ENCODE data around the gene MNX1. TPM values are rescaled to one million over a fixed set of nuclear protein-coding genes. Genes with fewer than 3 reads are reported as not detected.

Gene MNX1
- total and polyA plus RNA-seq, 2 of the 4 experiments (the other 2 are of a cell fraction): not detected

DNA sequence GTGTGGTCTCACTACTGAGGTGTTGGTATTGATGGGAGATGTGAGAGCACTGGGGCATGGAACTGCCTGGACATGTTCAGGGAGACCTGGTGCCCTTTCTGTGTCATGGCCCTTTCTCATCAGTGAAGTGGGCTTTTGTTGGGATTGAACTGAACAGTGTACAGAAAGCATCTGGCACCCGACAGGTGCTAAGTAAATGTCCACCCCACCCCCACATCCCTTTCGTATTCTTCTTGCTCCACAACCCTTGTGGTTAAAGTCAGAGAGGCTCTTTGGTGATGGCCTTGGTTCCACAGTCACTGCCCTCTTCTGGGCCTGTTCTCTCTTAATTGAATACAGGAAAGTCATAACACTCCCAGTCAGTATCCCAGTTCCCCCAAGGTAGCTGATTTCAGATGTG, 55.5 kb downstream of the MNX1 start:
- H2AK5ac ChIP-seq (ENCODE audit: low read depth, low read length): no peak overlapping the region
- no peak overlapping the region for H3K4me2 ChIP-seq (ENCODE audit: low read depth, low read length)
- H4K5ac ChIP-seq (ENCODE audit: low read depth, low read length): no peak overlapping the region
- no peak overlapping the region for H4K8ac ChIP-seq (ENCODE audit: low read depth in 2 of 2, low read length in 2 of 2)
- H3K36me3 ChIP-seq (ENCODE audit: control insufficient read depth, insufficient read depth, low read length): peaks cover 46% of the 10 kb centered on the region
- no peak overlapping the region for H3K23ac ChIP-seq (ENCODE audit: low read depth, low read length)
- no peak overlapping the region for H2BK120ac ChIP-seq (ENCODE audit: low read depth, low read length)
- H2AFZ ChIP-seq (replicated peaks; ENCODE audit: low read length, poor library complexity): no peak overlapping the region
- no peak for DNase-seq
- ChIA-PET CTCF (no interaction called here), POLR2A (ENCODE audit: unreplicated experiment) (no interaction called here)
- in situ Hi-C loops (cut with MboI; ENCODE audit: low sequenced_read_pairs): loop anchor here (25.0 kb wide), 3 partner anchors 182 to 432 kb away; partner anchors contain the start of gene UBE3C
- H3K27ac ChIP-seq (ENCODE audit: insufficient read depth, low read length): no peak overlapping the region
- peaks cover 29% of the 10 kb centered on the region for H4K20me1 ChIP-seq (ENCODE audit: insufficient read depth, low read length)
- no peak overlapping the region for H2AK9ac ChIP-seq (replicated peaks; ENCODE audit: low read depth, low read length, poor library complexity)
- TF ChIP-seq RAD21 (IDR thresholded peaks at IDR 0.05; ENCODE audit: low read length) (no peak), MAFK (IDR thresholded peaks at IDR 0.05; ENCODE audit: low read depth, low read length) (no peak), BHLHE40 (IDR thresholded peaks at IDR 0.05; ENCODE audit: low read depth, low read length) (no peak), RCOR1 (IDR thresholded peaks at IDR 0.05; ENCODE audit: insufficient replicate concordance, low read length) (no peak), CEBPB (IDR thresholded peaks at IDR 0.05; ENCODE audit: low read depth, low read length) (no peak), SMC3 (IDR thresholded peaks at IDR 0.05; ENCODE audit: low read depth, low read length) (no peak), ELK1 (IDR thresholded peaks at IDR 0.05; ENCODE audit: borderline replicate concordance, low read depth, low read length) (no peak), CTCF (conservative IDR thresholded peaks at IDR 0.05; ENCODE audit: low read depth, low read length) (no peak), POLR2A (IDR thresholded peaks at IDR 0.05; ENCODE audit: low read depth, low read length) (no peak), CHD1 (IDR thresholded peaks at IDR 0.05; ENCODE audit: low read depth, low read length) (no peak)
- intact Hi-C loops (cut with micrococcal nuclease): loop anchor here (10.0 kb wide), 1 partner anchor 380 kb away; the partner anchor contains the start of gene DNAJB6
- BruUV-seq (replicated peaks): no TSS peak
- no CpG with 5 or more reads among the region's 2 CpGs for WGBS, 2 experiments (ENCODE audit: extremely low coverage in 2 of 2, insufficient read length in 1 of 2)
- peaks cover 3% of the 10 kb centered on the region; the same call in 1 of the 2 replicates for H3K9me1 ChIP-seq (ENCODE audit: insufficient read depth, low read length)
- no peak overlapping the region for H3K14ac ChIP-seq (replicated peaks; ENCODE audit: low read depth, low read length)
- ATAC-seq (ENCODE audit: low read depth): no peak
- no peaks in the 10 kb centered on the region for H3K9me3 ChIP-seq (ENCODE audit: control insufficient read depth, insufficient read depth, low read length)
- H3K56ac ChIP-seq (ENCODE audit: extremely low read depth, insufficient read depth, low read length): no peak overlapping the region
- no peak overlapping the region for H3K4ac ChIP-seq (ENCODE audit: low read depth, low read length)
- H4K91ac ChIP-seq (ENCODE audit: insufficient read depth, low read depth, low read length): no peak overlapping the region
- peaks cover 36 to 61% of the 10 kb centered on the region in 2 experiments for H3K79me1 ChIP-seq (ENCODE audit: low read depth in 1 of 2, low read length in 2 of 2)
- H3K9ac ChIP-seq (ENCODE audit: low read depth, low read length): no peak overlapping the region
- no peak overlapping the region for H2BK15ac ChIP-seq (ENCODE audit: low read depth, low read length)
- no peaks in the 10 kb centered on the region for H3K27me3 ChIP-seq (ENCODE audit: control insufficient read depth, insufficient read depth, low read length)
- peaks cover 2% of the 10 kb centered on the region; the same call in 1 of the 2 replicates for H3K4me1 ChIP-seq (ENCODE audit: control insufficient read depth, insufficient read depth, low read length)
- no peak overlapping the region for H2BK5ac ChIP-seq (ENCODE audit: low read depth, low read length, poor library complexity, severe bottlenecking)
- H3K18ac ChIP-seq (ENCODE audit: low read depth, low read length): no peak overlapping the region
- no peak overlapping the region for H3K4me3 ChIP-seq (ENCODE audit: insufficient read depth, low read depth, low read length)
- dilution Hi-C loops (cut with HindIII; ENCODE audit: low sequenced_read_pairs, unreplicated experiment): no loop called here
- H2BK20ac ChIP-seq (ENCODE audit: low read depth, low read length): no peak overlapping the region

Data from IMR-90 (cell line).